HG02623 (cell line): ENCODE data around the gene CENPVL2.
"Not testable (repeated sequence)": the region's sequence is repeated elsewhere in the genome, so short reads cannot be mapped to it uniquely, and the experiment has no call there.

Experiments
- ATAC-seq: cut with Tn5 transposase; IDR thresholded peaks from one replicate; pipeline ENCODE4 v1.9.1; 2021; ENCODE audit warnings: moderate library complexity; ENCODE audit not compliant: unreplicated experiment

The CENPVL2 gene

DNA sequence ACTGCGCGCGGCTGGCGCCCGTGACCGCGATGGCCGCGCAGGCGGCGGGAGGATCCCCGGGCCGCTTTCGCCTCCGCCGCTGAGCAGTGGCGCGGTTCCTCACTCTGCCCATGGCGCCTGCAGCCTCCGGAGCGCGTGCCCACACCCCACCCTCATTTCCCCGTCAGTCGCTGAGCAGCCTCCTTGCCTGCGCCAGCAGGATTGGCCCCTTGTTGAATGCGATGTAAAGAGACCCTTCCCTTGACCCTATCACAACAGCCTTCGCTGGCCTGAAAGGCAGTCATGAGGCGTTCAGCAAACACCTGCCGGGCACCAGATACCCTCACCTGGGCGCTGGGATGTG, at the start of gene CENPVL2:
CENPVL2 (minus strand) TSS at position 112 of the 343 bp plus-strand sequence; CDS start at position 112, 0 bp downstream.
- ATAC-seq = not testable (repeated sequence)

DNA sequence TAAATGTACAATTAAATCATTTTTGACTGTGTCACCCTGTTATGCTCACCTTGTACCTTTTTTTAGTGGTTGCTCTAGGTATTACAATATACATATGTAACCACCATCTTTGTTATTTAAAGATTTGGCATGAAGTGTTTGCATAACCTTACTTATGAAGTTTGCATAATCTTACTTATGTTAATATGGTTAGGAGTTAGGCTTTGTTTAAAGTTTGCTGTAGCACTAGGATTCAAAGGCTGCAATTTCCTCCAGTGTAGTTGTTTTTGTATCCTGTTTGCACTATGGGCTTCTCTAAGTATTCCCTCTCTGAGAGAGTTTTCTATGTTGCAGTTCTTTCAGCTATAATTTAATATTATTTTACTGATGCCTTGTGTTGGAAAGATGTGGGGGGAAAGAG, 45.6 kb upstream of the CENPVL2 start:
- no peak for ATAC-seq

DNA sequence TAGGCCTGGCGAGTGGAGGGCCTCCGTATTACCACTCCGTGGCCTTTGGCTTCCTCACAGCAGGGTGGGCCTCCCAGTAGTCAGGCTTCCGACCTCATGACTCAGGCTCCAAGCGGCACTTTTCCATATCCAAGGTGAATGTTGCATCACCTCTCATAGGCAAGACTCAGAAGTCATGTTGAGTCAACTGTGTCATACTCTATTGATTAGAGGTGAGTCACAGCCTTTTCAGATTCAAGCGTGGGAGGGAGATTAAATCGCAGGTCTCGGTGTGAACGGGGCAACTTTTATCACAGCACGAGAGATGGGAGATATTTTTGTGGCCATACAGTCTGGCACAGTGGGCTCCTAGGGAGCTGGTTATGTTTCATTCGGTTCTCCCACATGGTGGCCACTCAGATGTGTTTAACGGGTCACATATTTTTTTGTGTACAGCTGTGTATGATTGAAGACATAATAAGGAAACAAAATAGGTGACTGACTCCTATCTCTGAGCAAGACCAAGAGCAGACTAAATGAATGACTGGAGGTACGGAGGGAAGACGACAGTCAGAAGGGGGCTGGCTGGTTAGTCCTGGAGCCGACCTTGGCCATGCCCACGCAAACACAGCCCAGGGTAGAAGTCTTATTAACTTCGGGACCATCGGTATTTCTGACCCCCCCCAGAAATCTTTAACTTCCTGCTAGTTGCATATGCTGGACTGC, 30.5 kb upstream of the CENPVL2 start:
- not testable (repeated sequence) for ATAC-seq

DNA sequence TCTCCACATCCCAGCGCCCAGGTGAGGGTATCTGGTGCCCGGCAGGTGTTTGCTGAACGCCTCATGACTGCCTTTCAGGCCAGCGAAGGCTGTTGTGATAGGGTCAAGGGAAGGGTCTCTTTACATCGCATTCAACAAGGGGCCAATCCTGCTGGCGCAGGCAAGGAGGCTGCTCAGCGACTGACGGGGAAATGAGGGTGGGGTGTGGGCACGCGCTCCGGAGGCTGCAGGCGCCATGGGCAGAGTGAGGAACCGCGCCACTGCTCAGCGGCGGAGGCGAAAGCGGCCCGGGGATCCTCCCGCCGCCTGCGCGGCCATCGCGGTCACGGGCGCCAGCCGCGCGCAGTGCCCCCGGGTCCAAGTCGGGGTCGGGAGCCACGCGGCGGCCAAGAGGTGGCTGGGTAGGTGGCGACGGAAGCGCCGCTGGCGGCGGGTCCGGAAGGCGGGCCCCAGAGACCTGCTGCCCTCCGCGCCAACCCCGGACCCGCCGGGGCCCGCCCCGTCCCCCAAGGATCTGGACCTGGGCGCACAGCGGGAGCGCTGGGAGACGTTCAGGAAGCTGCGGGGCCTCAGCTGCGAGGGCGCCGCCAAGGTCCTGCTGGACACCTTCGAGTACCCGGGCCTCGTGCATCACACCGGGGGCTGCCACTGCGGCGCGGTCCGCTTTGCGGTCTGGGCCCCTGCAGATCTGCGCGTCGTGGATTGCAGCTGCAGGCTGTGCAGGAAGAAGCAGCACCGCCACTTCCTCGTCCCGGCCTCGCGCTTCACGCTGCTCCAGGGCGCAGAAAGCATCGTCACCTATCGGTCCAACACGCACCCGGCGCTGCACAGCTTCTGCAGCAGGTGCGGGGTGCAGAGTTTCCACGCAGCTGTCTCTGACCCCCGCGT, 27.9 kb upstream of the CENPVL2 start, which contains the start of gene CENPVL1:
CENPVL1 (plus strand) TSS at position 236 of the 888 bp plus-strand sequence; CDS start at position 236, 0 bp downstream.
- not testable (repeated sequence) for ATAC-seq

DNA sequence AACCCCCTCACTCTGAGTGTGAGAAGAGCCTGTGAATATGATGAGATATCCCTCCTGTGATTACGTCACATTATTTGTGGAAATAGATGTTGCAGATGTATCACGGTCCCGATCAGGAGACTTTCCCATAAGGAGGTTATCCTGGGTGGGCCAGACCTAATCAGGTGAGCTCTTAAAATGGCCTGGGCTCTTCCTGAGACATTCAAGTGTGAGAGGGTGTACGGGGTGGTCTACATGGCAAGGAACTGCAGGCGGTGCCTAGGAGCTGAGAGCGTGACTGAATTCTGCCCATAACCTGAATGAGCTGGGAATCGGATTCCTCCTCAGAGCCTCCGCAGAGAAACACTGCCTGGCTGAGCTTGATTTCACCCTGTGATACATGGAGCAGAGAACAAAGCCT, 14.8 kb upstream of the CENPVL2 start:
- ATAC-seq = no peak

DNA sequence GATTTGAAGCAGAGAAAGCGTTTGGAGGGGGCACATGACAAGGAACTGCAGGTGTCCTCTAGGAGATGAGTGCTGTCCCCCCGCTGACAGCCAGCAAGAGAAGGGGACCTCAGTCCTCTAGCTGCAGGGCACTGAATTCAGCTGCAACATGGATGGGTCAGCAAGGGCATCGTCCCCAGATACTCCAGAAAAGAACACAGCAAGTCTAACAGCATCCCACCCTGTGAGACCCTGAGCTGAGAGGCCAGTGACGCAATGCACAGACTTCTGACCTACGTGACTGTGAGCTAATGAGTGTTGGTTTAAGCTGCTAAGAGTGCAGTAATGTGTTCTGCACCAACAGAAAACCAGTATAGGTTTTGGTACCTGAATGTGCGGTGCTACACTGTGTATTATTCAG, 11.6 kb upstream of the CENPVL2 start:
- no peak for ATAC-seq

DNA sequence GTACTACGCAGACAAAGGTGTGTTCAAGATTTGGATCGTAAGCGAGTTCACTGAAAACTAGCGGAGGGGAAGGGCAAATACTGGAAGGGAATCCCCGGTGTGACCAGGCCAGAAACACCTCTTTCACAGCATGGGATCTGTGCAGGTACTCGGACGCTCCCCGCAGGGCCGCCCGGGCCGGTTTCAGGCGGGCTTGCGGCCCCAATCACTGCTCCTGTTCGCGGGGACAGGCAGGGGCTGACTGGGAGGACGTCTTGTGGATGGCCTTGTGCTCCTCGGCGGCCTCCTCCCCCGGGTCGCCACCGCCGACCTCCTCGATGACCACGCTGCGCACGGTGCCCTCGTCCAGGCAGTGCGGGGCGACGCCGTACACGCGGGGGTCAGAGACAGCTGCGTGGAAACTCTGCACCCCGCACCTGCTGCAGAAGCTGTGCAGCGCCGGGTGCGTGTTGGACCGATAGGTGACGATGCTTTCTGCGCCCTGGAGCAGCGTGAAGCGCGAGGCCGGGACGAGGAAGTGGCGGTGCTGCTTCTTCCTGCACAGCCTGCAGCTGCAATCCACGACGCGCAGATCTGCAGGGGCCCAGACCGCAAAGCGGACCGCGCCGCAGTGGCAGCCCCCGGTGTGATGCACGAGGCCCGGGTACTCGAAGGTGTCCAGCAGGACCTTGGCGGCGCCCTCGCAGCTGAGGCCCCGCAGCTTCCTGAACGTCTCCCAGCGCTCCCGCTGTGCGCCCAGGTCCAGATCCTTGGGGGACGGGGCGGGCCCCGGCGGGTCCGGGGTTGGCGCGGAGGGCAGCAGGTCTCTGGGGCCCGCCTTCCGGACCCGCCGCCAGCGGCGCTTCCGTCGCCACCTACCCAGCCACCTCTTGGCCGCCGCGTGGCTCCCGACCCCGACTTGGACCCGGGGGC, 567 bp downstream of the CENPVL2 start:
- not testable (repeated sequence) for ATAC-seq

DNA sequence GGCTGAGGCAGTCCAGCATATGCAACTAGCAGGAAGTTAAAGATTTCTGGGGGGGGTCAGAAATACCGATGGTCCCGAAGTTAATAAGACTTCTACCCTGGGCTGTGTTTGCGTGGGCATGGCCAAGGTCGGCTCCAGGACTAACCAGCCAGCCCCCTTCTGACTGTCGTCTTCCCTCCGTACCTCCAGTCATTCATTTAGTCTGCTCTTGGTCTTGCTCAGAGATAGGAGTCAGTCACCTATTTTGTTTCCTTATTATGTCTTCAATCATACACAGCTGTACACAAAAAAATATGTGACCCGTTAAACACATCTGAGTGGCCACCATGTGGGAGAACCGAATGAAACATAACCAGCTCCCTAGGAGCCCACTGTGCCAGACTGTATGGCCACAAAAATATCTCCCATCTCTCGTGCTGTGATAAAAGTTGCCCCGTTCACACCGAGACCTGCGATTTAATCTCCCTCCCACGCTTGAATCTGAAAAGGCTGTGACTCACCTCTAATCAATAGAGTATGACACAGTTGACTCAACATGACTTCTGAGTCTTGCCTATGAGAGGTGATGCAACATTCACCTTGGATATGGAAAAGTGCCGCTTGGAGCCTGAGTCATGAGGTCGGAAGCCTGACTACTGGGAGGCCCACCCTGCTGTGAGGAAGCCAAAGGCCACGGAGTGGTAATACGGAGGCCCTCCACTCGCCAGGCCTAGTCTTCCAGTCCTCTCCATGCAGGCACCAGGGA, 2.8 kb downstream of the CENPVL2 start:
- ATAC-seq = not testable (repeated sequence)

DNA sequence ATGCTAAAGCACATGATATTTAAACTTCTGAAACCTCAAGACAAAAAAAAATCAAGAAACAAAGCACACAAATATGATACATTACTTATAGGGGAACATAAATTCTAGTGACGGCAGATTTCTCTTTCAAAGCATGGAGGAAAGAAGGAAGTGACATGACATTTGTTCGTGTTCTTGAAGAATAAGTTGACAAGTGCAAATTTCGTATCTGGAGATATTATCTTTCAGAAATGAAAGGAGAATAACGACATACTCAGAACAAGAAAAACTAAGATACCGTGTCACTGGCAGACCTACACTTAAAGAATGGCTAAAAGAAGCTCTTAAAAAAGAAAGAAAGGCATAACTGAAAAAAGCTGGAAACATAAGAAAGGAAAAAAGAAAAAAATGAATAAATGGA, 16.6 kb downstream of the CENPVL2 start:
- ATAC-seq = no peak

DNA sequence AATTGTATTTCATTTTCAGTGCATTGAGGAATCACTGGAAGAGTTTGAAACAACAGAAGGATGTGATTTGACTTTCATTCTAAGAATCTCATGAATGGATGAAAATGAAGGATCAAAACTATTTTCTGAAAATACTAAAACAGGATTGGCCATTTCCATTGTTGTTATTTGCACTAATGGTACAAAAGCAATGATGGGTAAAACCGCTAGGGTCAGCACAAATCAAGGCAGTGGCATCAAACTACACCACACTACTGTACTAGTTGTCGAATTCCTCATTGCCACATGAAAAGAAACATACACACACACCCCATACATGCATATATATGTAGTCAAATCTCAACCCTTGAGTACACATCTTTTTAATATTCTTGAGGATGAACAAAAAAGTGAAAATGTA, 39.3 kb downstream of the CENPVL2 start:
- no peak for ATAC-seq

DNA sequence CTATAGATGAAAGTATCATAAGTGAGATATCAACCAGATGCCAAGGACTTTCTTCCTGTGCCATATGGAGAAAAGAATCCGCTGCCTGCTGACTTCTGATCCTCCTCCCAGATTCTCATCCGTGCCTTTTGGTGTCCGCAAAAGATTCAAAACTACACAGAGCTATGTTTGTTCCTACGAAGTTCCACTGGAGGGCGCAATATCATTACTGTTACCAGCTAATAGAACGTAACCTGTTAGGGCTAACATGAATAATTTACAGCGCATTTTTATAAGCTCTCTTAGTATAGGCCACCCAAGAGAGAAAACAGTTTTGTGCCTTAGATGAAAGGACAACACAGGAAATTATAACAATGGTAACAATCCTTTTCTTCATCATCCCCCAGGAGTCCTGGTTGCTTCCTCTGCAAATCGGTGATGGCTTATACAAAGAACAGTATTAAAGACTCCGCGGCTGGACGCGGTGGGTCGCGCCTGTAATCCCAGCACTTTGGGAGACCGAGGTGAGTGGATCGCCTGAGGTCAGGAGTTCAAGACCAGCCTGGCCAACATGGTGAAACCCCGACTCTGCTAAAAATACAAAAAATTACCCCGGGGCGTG, 41.1 kb downstream of the CENPVL2 start:
- no peak for ATAC-seq

DNA sequence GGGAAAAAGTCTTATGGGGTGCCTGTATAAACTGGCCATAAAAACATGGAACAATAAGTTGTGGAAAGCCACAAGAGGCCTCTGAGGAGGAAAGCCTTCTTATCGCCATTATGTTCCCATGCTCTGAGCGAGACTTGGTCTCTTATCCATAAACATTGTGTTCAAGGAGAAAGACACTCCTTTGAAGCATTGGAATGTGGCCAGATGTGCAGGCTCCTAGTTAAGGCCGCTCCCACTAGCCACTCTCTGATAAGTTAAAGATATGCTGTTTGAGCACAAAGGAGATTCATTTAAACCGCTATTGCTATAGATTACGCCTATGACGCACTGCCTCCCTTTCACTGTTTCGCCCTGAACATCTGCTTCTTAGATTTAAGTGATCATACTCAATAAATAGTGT, 46.1 kb downstream of the CENPVL2 start:
- ATAC-seq = not testable (repeated sequence)
